Central memory CD8-positive, alpha-beta T cell (primary cell): ENCODE measurements around the gene AFAP1L1.

Experiments
- ATAC-seq: fragments of 150-1000 bp; cut with Tn5 transposase; replicated peaks from 2 replicates; pipeline ENCODE4 v1.10.0; 2022; ENCODE audit warnings: mild to moderate bottlenecking, moderate FRiP score, moderate number of reproducible peaks; ENCODE audit not compliant: poor library complexity, severe bottlenecking; ENCODE audit errors: extremely low read depth
- DNase-seq, 2 donors: peaks; one replicate each; pipeline ENCODE4 v3.0.0; 2021; ENCODE audit warnings: low spot score in 2 of 2
- H3K27ac Mint-ChIP-seq: one replicate; pipeline ENCODE4 v1.8.0; 2022; ENCODE audit warnings: low read depth, mild to moderate bottlenecking, moderate library complexity, mixed read lengths
- H3K27me3 Mint-ChIP-seq: one replicate; pipeline ENCODE4 v1.8.0; 2022; ENCODE audit warnings: mixed read lengths
- H3K36me3 Mint-ChIP-seq: one replicate; pipeline ENCODE4 v1.8.0; 2022; ENCODE audit warnings: mild to moderate bottlenecking, moderate library complexity, mixed read lengths; ENCODE audit not compliant: insufficient read depth
- H3K4me1 Mint-ChIP-seq: one replicate; pipeline ENCODE4 v1.8.0; 2022; ENCODE audit warnings: mixed read lengths
- H3K4me3 Mint-ChIP-seq: one replicate; pipeline ENCODE4 v1.8.0; 2022; ENCODE audit warnings: mild to moderate bottlenecking, moderate library complexity, mixed read lengths
- H3K9me3 Mint-ChIP-seq: one replicate; pipeline ENCODE4 v1.8.0; 2022; ENCODE audit warnings: mixed read lengths

Gene AFAP1L1

DNA sequence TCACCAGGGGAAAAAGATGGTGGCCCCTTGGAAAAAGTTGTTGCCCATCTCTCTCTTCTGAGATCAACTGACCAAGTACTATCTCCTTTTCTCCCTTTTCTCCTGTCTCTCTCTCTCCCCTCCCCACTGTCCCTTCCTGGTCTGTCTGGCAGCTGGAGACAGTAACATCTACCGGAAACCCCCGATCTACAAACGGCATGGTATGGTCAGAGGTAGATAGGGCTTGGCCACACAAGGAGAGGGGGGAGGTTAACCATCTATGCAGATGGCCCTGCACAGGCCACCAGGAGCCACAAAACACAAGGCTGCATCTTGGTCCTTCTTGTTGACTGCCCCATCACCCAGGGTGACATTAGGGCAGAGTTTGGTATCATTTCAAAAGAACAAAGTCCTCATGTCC lies 29.3 kb upstream of the AFAP1L1 start:
- H3K4me3 Mint-ChIP-seq: no peak overlapping the region
- H3K4me1 Mint-ChIP-seq: peaks cover 46% of the 10 kb centered on the region
- no peak overlapping the region for H3K27ac Mint-ChIP-seq
- H3K27me3 Mint-ChIP-seq: peaks cover 6% of the 10 kb centered on the region
- no peak for DNase-seq
- H3K36me3 Mint-ChIP-seq: peaks cover 2% of the 10 kb centered on the region
- H3K9me3 Mint-ChIP-seq: no peaks in the 10 kb centered on the region
- ATAC-seq: no peak

DNA sequence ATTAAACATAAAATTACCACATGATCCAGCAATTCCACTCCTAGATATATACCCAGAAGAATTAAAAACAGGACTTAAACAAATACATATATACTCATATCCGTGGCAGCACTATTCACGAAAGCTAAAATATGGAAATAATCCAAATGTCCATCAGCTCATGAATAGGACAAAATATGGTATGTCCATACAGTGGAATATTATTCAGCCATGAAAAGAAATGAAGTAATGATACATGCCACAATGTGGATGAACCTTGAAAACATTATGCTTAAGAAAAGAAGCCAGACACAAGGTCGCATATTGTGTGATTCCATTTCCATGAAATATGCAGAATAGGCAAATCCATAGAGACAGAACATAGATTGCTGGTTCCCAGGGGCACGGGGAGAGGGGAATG lies 24.8 kb upstream of the AFAP1L1 start:
- H3K4me3 Mint-ChIP-seq: no peak overlapping the region
- no peaks in the 10 kb centered on the region for H3K27me3 Mint-ChIP-seq
- H3K36me3 Mint-ChIP-seq: no peaks in the 10 kb centered on the region
- peaks cover 21% of the 10 kb centered on the region for H3K4me1 Mint-ChIP-seq
- no peak for ATAC-seq
- DNase-seq: no peak
- no peak overlapping the region for H3K27ac Mint-ChIP-seq
- no peaks in the 10 kb centered on the region for H3K9me3 Mint-ChIP-seq

DNA sequence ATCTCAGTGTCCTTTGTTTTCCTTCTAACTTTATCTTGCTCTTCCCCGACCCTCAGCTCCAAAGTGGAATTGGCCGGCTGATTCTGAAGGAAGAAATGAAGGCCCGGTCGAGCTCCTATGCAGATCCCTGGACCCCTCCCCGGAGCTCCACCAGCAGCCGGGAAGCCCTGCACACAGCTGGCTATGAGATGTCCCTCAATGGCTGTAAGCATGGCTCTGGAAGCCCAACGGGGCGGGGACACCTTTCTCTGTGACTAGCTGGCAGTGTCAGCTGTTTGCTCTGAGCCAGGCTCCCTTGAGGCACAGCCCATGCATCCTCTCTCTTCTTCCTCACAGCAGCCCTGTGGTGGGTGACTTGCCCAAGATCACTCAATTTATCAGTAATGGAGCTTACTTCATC lies 23.9 kb upstream of the AFAP1L1 start:
- no peaks in the 10 kb centered on the region for H3K9me3 Mint-ChIP-seq
- ATAC-seq (no peak), DNase-seq (no peak)
- H3K36me3 Mint-ChIP-seq: no peaks in the 10 kb centered on the region
- H3K4me1 Mint-ChIP-seq: peaks cover 15% of the 10 kb centered on the region
- H3K4me3 Mint-ChIP-seq: no peak overlapping the region
- H3K27me3 Mint-ChIP-seq: no peaks in the 10 kb centered on the region
- no peak overlapping the region for H3K27ac Mint-ChIP-seq

DNA sequence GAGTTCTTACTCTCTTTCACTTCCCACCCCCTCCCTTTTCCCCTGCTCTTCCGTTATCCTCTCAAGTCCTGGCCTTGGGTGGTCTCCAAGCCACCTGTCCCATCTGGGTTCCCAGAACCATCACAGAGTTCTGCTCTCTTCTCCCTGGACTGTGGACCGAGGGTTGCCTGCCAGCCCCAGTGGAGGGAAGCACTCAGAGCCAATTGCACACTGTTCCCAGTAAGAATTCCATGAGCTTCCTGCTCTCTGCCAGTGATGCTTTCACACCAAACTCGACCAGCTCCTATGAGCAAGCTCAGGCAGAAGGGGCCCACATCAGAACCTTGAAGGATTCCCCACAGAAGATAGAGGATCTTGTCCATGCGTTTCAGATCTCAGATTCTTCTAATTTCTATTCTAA lies 20.1 kb upstream of the AFAP1L1 start:
- Mint-ChIP-seq H3K4me3 (no peak overlapping the region), H3K4me1 (no peaks in the 10 kb centered on the region), H3K27me3 (peaks cover 6% of the 10 kb centered on the region), H3K9me3 (no peaks in the 10 kb centered on the region), H3K36me3 (no peaks in the 10 kb centered on the region), H3K27ac (no peak overlapping the region)
- DNase-seq (no peak), ATAC-seq (no peak)

DNA sequence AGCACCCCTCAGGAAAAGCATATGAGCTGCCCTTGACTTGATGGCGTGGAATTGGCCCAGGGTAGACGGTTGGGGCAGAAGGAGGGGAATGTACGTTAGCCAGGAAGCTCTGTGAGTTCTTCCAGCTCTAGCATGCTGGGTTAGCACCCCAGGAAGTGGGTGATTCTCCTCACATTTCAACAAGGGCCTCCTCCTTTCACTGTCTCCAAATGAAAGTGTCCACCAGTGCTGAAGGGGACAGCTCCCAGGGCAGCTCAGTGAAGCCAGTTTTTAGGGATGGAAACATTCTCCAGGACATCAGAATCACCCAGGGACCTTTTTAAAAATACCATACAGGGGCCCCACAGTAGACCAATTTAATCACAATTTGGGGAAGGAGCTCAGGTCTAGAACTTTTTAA lies 17.2 kb upstream of the AFAP1L1 start:
- H3K36me3 Mint-ChIP-seq: no peaks in the 10 kb centered on the region
- no peaks in the 10 kb centered on the region for H3K9me3 Mint-ChIP-seq
- H3K4me1 Mint-ChIP-seq: no peaks in the 10 kb centered on the region
- no peak overlapping the region for H3K4me3 Mint-ChIP-seq
- no peak overlapping the region for H3K27ac Mint-ChIP-seq
- peaks cover 19% of the 10 kb centered on the region for H3K27me3 Mint-ChIP-seq
- ATAC-seq (no peak), DNase-seq (no peak)

DNA sequence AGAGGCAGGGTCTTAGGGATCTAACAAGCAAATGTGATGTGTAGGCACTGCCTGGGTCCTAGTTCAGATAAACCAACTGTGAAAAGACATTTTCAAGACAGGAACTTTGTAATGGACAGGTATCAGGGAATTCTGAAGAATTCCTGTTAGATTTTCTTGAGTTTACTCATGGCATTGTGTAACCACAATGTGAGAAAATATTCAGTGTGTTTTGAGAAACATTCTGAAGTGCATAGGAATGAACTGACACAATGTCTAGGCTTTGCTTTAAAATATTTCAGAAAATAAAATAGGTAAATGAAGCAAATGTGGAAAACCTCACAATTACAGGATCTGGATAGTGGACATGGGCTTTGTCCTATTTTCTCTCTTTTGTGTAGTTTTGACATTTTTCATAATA lies 15.2 kb upstream of the AFAP1L1 start:
- ATAC-seq (no peak), DNase-seq (no peak)
- Mint-ChIP-seq H3K9me3 (no peaks in the 10 kb centered on the region), H3K4me1 (no peaks in the 10 kb centered on the region), H3K36me3 (no peaks in the 10 kb centered on the region), H3K27me3 (peaks cover 20% of the 10 kb centered on the region), H3K27ac (no peak overlapping the region), H3K4me3 (no peak overlapping the region)

DNA sequence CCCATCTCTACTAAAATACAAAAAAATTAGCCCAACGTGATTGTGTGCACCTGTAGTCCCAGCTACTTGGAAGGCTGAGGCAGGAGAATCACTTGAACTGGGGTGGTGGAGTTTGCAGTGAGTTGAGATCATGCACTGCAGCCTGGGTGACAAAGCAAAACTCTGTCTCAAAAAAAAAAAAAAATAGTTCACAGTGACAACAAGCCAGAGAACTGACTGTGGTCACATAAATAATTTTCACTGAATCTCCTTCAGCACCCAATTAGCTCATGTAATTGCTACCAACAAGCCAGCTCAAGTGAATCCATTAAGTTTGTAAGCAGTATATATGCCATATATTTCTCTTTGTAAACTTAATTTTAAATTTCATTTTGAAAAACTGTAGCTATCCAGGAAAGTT lies 14.5 kb upstream of the AFAP1L1 start:
- H3K36me3 Mint-ChIP-seq: no peaks in the 10 kb centered on the region
- peaks cover 20% of the 10 kb centered on the region for H3K27me3 Mint-ChIP-seq
- no peak overlapping the region for H3K27ac Mint-ChIP-seq
- no peaks in the 10 kb centered on the region for H3K9me3 Mint-ChIP-seq
- H3K4me1 Mint-ChIP-seq: no peaks in the 10 kb centered on the region
- ATAC-seq (no peak), DNase-seq (no peak)
- H3K4me3 Mint-ChIP-seq: no peak overlapping the region

DNA sequence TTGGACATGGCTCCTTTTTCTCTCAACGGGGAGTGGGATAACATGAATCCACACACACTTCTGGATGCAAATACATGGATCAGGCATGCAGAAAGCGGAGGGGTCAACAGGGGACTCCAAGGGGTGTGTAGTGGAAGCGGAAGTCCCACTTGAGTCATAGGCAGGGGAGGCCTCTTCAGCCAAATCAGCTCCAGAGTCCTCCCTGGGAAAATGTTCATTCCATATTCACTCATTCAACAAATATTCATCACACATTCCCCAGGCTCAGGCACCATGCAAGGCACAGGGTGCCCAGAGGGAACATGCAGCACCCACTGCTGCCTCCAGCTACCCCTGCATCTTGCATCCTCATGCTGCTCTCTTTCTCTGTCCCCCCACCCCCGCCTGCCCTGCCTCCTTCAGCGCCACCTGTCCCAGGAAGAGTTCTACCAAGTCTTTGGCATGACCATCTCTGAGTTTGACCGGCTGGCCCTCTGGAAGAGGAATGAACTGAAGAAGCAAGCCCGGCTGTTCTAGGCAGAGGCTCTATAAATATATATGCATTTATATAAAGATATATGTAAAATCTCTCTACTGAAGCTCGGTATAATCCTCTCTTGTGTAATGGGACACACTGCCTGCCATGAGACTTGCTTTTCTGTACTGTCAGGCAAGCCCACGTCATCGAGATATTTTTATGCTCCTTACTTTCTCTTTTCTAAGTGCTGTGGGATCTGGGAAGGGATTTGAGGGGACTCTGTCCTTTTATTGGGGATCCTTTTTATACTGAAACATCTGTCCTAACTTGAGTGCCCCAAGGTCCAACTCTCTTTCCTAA lies 13.6 kb upstream of the AFAP1L1 start:
- no peak overlapping the region for H3K4me3 Mint-ChIP-seq
- no peak for ATAC-seq
- no peaks in the 10 kb centered on the region for H3K36me3 Mint-ChIP-seq
- DNase-seq: no peak
- no peaks in the 10 kb centered on the region for H3K4me1 Mint-ChIP-seq
- no peaks in the 10 kb centered on the region for H3K9me3 Mint-ChIP-seq
- H3K27me3 Mint-ChIP-seq: peaks cover 18% of the 10 kb centered on the region
- no peak overlapping the region for H3K27ac Mint-ChIP-seq

DNA sequence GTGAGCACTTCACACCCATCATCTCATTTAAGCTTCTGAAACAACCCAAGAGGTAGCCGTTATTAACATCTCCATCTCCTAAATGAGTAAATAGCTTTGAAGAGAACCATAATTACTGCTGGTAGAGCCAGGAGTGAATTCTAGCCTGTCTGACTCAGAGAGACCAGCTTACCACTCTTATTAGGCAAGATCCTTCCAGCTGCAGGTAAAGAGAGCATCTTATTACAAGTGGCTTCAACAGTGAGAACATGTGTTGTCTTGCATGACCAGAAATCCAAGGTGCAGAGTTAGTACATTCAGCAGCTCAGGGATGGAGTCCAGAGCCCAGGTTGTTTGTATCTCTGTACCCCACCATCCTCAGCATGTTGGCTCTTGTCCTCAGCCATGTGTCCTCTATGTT lies 10.9 kb upstream of the AFAP1L1 start:
- DNase-seq: no peak

DNA sequence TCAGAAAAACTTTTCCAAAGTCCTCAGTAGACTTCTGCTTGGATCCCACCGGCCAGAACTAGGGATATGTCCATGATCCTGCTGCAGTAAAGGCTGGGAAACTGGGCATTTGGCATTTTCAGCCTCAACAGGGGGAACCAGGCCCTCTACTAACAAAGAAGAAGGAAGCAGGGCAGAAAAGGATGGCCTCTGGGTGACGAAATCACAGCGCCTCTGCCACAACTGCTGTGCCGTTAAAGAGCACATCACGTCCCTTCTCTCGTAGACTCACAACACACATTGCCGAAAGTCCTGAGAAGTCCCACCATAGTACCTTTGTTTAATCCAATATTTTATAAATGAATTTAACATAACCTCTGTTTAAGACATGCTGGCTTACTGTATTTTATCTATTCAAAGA lies 10.4 kb upstream of the AFAP1L1 start:
- H3K4me1 Mint-ChIP-seq: peaks cover 8% of the 10 kb centered on the region
- H3K27me3 Mint-ChIP-seq: peaks cover 28% of the 10 kb centered on the region
- peaks cover 1% of the 10 kb centered on the region for H3K36me3 Mint-ChIP-seq
- ATAC-seq (no peak), DNase-seq (no peak)
- H3K9me3 Mint-ChIP-seq: no peaks in the 10 kb centered on the region
- no peak overlapping the region for H3K4me3 Mint-ChIP-seq
- H3K27ac Mint-ChIP-seq: no peak overlapping the region

More for the DNA sequence above, 10.9 kb upstream of the AFAP1L1 start:
- Mint-ChIP-seq H3K27ac (no peak overlapping the region), H3K9me3 (no peaks in the 10 kb centered on the region), H3K27me3 (peaks cover 28% of the 10 kb centered on the region), H3K4me3 (no peak overlapping the region), H3K4me1 (peaks cover 8% of the 10 kb centered on the region), H3K36me3 (peaks cover 1% of the 10 kb centered on the region)
- no peak for ATAC-seq

DNA sequence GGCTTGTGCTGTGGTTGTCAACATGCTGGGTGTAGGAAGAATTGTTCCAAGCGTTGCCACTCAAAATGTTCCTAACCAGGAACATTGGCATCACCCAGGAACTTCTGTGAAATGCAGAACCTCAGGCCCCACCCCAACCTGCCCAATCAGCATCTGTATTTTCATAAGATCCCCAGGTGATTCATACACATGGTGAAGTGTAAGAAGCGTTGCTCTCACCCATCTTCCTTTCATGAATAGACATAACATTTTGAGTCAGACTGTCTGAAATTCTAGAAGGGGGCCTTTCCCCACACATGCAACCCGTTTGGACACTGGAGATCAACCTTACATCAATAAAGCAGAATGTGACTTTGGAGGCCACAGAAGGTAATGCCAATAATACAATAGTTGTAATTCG lies 9.3 kb upstream of the AFAP1L1 start:
- ATAC-seq: no peak
- Mint-ChIP-seq H3K4me1 (peaks cover 8% of the 10 kb centered on the region), H3K36me3 (peaks cover 1% of the 10 kb centered on the region)

DNA sequence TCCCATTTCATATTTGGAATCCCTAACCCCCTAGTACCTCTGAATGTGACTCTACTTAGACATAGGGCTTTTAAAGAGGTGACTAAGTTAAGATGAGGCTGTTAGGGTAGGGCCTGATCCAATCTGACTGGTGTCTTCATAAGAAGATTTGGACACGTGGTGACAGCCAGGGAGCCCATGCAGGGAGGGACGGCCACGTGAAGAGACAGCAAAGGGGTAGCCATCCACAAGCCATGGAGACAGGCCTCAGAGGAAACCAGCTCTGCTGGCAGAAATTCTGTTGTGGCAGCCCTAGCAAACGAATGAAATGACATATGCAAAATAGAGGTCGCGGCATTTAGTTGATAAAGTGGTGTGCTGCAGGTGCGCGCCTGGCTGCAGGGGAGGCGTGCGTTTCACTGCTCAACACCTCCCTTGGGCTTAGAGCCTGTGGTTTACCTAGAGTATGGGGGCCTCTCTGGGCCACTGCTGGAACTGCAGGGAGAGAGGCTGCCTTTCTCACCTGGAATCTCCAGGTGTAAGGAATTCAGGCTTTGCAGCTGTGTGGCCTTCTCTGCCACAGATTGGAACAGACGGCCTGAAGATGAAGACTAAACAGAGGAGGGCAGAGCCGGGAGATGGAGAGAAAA lies 7.1 kb upstream of the AFAP1L1 start:
- Mint-ChIP-seq H3K27ac (no peak overlapping the region), H3K4me3 (no peak overlapping the region), H3K36me3 (peaks cover 1% of the 10 kb centered on the region), H3K9me3 (peaks cover 6% of the 10 kb centered on the region), H3K27me3 (peaks cover 15% of the 10 kb centered on the region), H3K4me1 (peaks cover 8% of the 10 kb centered on the region)
- ATAC-seq (peak; percentile 91), DNase-seq (peak; percentile 35)

More for the DNA sequence above, 9.3 kb upstream of the AFAP1L1 start:
- Mint-ChIP-seq H3K27me3 (peaks cover 28% of the 10 kb centered on the region), H3K27ac (no peak overlapping the region), H3K4me3 (no peak overlapping the region), H3K9me3 (no peaks in the 10 kb centered on the region)
- no peak for DNase-seq

DNA sequence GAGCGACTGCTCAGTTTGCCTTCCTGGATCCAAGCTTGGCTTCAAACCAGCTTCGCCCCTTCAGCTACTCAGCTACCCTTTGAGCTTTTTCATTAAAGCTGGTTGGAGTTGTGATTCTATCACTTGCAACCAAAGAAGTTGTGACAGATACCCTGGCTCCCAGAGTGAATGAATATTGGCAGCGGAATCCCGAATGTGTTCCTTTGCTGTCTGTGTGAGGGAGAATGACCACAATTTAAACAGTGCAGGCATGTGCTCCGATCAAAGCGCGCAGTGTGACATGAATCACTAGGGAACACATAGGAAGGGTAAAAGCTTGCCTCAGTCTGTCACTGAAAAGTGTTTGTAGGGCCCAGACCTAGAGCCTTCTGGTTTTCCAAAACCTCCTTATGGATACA lies 6.6 kb upstream of the AFAP1L1 start:
- Mint-ChIP-seq H3K27me3 (peaks cover 14% of the 10 kb centered on the region), H3K4me3 (no peak overlapping the region)
- DNase-seq: no peak

More for the DNA sequence above, 6.6 kb upstream of the AFAP1L1 start:
- Mint-ChIP-seq H3K36me3 (peaks cover 1% of the 10 kb centered on the region), H3K9me3 (peaks cover 6% of the 10 kb centered on the region), H3K4me1 (peaks cover 8% of the 10 kb centered on the region), H3K27ac (no peak overlapping the region)
- ATAC-seq: no peak
